NOMO-1 treated with DMSO at 0.1 percent for 48 hours (cell line): ENCODE results near the gene TULP4.
A peak's percentile ranks its signal among the peaks of the same experiment; 100 is the strongest.

Experiments used
- DNase-seq: peaks from one replicate; lab custom pipeline; 2025; ENCODE audit not compliant: unreplicated experiment; lab: John Stamatoyannopoulos, UW

The TULP4 gene

DNA sequence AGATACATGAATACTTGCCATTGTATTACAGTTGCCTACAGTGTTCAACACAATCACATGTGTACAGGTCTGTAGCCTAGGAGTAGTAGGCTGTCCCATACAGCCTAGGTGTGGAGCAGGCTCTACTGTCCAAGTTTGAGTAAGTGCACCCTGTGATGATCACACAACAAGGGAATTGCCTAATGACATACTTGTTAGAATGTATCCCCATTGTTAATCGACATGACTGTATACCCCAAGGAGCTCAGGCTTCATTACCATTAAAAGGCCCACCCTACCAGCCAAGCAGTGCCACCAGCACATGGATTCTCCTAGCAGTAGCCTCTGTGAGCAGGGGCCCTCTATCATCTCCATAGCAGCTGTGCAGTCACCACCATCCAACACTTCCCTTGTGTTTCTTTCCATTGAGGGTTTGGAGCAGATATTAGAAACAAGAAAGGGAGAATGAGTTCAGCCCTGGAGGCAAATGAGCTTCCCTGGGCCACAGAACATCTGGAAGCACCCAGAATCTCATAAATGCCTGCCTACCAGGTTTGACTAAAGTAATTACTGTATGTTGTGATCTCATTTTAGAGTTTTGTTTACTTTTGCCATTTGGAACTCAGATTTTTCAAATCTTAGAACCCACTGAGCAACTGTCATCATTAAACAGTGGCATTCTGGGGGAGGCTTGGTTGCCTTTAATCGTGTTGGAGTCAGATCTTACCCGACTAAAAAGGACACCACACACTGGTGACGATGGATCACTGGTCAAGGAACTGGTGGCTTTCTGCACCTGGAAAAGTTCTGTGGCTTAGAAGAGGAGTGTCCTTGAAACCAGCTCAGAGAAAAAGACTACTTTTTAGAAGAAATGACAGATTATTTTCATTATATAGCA, 104.9 kb downstream of the TULP4 start:
- no peak for DNase-seq

DNA sequence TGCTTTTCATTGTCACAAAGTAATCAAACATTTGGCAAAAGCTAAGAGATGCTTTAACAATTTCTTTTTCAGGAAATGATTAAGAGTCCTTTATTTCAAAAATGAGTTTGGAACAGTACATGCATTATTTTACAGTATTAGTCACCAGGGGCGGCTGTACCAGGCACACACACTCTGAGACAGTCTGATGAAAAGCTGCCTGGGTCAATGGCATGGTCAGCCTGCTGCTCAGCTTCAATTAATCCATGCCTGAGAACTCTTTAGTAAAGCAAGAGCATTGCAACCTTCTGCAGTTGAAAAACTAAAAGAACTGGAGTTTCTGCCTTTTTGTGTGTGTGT, 105.5 kb downstream of the TULP4 start:
- DNase-seq = no peak

DNA sequence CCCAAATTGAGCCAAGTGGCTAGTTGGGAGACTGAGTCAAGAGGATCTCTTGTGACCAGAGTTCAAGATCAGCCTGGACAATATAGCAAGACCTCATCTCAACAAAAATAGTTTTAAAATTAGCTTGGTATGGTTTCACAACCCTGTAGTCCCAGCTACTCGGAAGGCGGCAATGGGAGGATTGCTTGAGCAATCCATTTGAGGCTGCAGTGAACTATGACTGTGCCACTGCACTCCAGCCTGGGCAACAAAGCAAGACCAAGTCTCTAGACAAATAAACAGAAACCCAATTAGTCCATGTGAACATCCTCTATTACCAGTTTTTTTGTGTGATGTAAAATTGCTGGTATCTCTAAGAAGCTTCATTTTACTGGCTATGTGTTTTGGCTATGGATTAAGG, 106.2 kb downstream of the TULP4 start:
- no peak for DNase-seq

DNA sequence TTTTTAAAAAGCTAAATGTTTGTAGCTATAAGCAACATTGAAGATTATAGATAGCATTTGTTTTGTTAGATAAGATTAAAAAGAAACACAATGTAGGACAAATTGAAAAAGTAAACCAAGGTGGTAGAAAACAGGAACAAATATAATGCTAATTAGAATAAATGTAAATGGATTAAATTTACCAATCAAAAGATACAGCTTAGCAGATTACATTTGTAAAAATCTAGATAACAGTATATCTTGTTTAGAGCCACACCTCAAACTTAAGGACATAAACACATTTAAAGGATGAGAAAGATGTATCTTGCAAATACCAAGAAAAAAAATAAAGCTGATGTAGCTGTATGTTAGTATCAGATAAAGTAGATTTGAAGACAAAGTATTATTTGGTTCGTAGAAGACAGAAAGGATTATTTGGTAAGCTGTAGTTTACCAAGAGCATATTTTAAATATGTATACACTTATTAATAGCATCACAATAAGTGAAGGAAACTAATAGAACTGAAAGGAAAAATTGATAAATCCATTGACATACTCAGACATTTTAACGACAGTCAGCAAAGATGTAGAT, 107.2 kb downstream of the TULP4 start:
- DNase-seq = no peak

- no peak for DNase-seq
These were observed 109.1 kb downstream of the TULP4 start for GRCh38 chr6:158421381-158421780.

DNA sequence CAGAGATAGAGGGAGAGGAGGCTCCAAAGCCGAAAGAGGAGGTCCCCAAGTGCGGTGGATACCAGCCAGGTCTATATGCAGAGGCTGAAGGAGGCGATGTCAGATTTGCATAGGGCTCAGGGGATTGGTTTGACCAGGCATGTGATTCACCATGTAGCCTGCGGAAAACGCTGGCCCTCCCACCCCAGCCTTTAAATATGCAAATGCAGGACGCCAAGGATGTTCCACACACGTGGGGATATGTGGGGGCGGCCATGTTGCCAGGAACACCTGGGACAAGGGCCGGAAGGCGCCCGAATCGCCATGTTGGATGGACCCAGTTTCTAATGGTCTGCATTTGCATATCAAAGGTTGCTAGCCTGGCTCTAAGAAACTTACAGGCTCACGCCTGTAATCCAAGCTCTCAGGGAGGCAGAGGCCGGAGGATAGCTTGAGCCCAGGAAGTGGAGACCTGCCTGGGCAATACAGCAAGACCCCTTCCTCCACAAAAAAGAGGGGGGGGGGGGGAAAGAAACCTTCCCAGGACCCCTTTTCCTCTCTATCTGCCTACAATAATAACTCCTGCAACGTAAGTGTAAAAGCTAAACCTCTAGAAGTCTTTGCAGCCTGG, 110.5 kb downstream of the TULP4 start:
- no peak for DNase-seq

DNA sequence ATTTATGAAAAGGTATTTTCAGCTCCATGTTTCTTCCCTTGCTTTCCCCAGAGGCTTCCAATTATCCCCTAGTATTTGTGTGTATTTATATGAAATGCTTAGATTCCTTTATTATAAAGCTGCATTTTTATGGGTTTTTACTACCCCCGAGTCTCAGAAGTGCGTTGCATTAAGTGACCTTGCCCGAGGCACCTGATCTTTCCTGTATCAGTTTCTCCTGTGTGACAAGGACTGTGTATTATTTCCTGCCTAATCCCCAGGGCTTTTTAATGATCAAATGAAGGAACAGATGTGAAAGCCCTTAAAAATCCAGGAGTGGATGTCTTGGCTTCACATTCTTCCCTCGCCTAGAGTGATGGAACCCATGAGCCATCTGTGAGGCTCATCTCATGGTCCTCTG, 118.8 kb downstream of the TULP4 start:
- no peak for DNase-seq

DNA sequence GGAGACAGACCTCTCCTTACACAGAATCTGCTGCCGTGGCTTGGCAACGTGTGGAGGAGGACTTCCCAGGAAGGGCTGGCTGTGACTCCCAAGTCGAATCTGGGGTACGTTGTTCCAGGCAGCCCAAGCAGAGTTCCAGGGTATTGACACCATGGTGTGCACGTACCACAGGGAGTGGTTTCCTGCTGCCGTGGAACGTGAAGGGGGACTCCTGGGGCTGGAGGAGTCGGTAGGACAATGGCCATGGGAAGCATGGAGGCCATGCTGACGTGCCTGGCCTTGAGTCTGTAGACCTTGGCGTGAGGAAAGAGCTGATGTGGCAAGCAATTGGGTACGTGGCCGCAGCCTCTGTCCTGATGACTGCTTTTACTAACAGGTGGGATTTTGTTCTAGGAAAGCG, 119.3 kb downstream of the TULP4 start:
- DNase-seq = no peak

- no peak for DNase-seq
These were observed 125.3 kb downstream of the TULP4 start for GRCh38 chr6:158437571-158437970.

- no peak for DNase-seq
These were observed 126.0 kb downstream of the TULP4 start for GRCh38 chr6:158438226-158438625.

DNA sequence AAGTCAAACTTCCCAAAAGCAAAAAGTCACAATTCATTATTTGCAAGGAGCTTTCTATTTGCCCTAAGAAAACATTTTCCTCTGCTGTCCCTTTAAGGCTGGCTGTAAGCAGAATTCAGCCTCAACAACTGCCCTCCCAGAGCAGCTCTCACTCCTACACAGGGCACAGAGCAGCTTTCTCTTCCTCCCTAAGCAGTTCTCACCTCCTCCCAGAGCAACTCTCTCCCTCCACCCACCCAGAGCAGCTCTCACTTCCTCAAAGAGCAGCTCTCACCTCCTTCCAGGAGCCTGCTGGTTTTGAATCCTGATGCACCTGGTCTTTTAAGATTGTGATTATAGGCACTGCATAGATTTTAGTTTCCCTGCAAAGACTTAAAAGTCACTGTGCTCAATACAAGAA, 127.0 kb downstream of the TULP4 start:
- peak; percentile 16 for DNase-seq

- DNase-seq = no peak
These were observed 129.5 kb downstream of the TULP4 start for GRCh38 chr6:158441716-158442215.

DNA sequence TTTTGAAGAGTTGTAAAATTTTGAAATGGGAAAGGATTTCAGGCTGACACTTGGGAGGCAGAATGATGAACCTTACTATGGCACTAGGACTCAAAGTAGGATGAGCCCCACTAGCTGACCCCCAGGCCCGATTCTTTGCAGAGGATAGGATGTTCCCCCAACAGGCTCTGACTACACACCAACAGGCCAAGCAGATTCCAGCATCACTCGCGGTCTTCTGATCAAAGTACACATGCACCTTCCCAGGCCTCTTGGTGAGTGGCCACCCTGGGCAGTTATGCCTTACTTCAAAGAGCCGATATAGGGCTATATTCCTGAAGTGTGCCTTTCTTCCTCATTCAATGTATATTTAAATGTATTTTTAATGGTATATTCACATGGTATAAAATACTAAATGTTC, 130.0 kb downstream of the TULP4 start:
- DNase-seq = no peak

- DNase-seq = no peak
These were observed 133.3 kb downstream of the TULP4 start for GRCh38 chr6:158445426-158446085.

- DNase-seq = no peak
These were observed 136.6 kb downstream of the TULP4 start for GRCh38 chr6:158448856-158449255.

DNA sequence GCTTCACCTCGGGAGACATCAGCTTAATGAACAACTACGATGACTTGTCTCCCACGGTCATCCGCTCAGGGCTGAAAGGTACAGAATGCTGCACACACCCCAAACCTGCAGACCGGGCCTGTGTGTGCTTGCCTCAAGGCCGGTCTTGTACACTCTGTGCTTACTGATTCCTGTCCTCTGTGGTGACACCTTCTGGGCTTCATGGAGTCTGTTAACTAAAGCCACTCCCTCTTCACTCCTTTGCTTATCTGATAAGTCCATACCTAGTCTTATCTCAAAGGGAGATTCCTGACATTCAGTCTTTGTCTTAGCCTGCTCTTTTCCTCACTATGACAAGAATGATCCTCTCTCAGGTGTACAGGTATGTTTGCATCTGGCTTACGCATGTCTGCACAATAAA, 139.9 kb downstream of the TULP4 start:
- DNase-seq = no peak

GRCh38 chr6:158457131-158457530, 144.9 kb downstream of the TULP4 start:
- no peak for DNase-seq

- DNase-seq = no peak
These were observed 145.5 kb downstream of the TULP4 start for GRCh38 chr6:158457616-158458278.

- no peak for DNase-seq
These were observed 147.5 kb downstream of the TULP4 start for GRCh38 chr6:158459726-158460125.

GRCh38 chr6:158460602-158461169, 148.4 kb downstream of the TULP4 start:
- DNase-seq = no peak

GRCh38 chr6:158461954-158462353, 149.7 kb downstream of the TULP4 start:
- no peak for DNase-seq
